ENCODE results near the gene NRXN3.
"Not testable (repeated sequence)": the region's sequence is repeated elsewhere in the genome, so short reads cannot be mapped to it uniquely, and the experiment has no call there.

Gene NRXN3

DNA sequence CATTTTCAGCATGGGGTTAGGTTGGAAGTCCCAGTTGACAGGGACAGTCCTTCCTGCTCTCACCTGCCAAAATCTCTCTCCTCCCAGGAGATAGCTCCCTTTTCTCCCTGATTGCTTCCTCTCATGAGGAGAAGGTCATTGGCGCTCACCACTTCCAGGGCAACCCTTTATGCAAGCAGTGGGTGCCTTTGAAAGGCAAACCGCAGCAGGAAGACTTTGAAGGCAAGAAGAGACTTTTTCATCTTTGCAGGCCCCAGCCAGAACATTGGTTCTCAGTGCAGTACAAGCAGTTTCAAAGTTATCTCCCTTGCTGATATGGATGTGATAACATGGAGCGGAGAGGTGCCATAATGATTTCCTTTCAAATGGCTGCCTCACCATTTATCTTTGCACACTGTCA is 1558.2 kb downstream of the NRXN3 start:
- no peak for DNase-seq

DNA sequence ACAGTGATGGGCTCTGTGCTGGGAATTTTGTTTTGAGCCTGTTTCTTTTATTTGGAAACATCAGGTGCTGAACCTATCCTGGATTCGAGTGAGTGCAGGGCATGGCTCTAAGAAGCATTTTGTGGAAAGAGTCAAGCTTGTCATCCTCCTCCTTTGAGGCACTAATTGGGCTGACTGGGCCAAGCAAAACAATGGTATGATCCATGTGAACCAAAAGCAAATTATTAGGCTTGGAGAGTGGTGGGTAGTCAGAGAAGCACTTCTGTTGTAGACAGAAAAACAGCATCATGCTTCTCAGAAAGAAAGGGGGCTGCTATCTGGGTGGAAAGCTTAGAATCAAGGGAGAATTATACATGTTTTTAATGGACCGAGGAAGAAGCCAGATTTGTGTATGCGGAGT is 1559.6 kb downstream of the NRXN3 start:
- DNase-seq, result no peak

GRCh38 chr14:79730196-79730595 is 1560.0 kb downstream of the NRXN3 start:
- DNase-seq, result no peak

- no peak for DNase-seq
Measured at GRCh38 chr14:79730953-79731352, 1560.8 kb downstream of the NRXN3 start.

GRCh38 chr14:79732911-79733655 is 1562.9 kb downstream of the NRXN3 start:
- no peak for DNase-seq

DNA sequence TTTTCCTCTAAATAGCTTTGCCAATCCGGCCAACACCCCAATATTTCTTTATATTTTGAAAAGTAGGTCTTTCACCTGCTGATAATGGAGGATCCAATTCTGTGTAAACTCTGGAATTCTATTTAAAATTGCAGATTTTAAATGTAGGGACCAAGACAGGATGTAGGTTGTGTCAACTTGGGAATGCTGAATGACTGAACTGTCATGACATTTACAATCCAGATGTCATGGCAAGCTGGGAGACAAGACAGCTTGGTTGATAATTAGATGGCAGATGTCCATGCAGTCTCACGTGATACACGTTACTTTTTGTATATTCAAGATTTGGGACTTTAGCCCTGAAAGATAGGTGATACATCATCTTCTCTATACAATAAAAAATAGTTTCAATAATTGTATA is 1564.0 kb downstream of the NRXN3 start:
- no peak for DNase-seq

GRCh38 chr14:79734656-79735055 is 1564.5 kb downstream of the NRXN3 start:
- DNase-seq, result no peak

GRCh38 chr14:79735121-79735520 is 1564.9 kb downstream of the NRXN3 start:
- DNase-seq, result no peak

DNA sequence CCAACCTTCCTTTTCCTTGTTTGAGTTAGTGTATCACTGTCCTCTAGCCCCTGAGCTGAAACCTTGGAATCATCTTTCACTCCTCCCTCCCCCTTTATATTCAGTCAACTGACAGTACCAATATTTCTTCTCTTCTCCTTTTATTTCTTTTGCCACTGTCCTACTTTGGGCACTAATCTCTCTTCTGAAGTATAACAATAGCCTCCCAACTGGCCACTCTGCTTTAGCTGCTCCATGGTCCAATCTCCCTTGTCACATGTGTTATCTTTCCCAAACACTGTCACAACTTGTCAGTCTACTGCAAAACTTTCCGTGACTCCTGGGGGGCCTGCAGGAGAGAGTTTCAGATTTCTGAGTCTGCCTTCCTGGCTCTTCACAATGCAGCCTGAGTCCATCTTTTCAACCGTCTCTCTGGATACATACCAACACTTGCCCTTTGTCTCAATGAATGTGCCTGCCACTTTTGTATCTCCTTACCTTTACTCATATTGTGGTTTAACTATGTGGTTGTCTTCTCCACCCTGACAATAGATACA is 1570.0 kb downstream of the NRXN3 start:
- DNase-seq, result no peak

DNA sequence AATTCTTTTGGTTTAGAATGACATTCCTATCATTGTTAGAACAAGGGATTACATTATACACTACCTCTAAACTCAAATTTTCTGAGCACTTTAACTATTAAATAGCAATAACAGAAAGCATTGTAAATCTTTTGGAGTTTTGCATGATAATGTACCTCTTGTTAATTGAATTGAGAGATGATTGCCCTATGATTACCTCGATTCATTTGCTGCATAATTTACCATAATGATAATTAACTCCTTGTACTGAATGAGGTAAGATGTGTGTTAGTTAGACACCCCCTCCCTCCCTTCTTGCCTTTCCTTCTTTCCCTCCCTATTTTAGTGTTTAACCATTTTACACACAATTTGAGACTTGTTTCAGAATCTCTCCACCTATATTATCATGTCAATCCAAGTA is 1572.0 kb downstream of the NRXN3 start:
- DNase-seq, result no peak

DNA sequence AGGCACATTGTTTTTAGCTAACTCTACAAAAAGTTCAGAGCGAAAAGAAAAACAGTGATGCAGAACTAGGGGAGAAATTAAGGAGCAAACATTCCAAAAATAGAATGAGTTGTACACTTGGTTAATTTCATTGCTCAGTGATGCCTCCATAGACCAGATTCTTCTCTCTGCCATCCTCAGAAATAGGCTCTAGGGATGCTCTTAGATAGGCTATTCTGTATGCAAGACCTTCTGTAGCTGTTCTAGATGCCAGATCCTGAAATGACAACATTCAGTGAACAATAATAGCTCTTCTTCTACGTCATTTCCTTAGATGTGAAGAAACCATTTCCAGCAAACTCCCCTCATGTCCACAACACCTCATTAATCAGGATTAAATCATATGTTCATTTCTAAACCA is 1574.9 kb downstream of the NRXN3 start:
- DNase-seq, result no peak

DNA sequence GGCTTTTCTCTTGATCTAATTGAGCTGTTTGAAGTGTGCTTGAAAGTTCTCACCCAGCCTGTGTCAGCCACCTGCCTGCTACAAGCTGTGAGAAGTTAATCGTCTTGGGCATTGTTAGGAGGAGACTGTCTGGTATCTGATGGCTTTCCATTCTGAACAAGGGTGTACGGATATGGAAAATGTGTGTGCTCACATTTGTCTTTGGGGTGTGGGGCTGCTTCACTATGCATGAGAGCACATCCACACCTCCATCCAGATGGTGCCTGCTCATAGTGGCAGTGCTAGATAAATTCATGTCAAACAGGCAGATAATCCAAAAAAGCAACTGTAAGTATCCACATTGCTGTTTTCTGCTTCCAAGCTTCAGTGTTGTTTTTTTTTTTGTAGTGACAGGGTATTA is 1578.9 kb downstream of the NRXN3 start:
- no peak for DNase-seq

DNA sequence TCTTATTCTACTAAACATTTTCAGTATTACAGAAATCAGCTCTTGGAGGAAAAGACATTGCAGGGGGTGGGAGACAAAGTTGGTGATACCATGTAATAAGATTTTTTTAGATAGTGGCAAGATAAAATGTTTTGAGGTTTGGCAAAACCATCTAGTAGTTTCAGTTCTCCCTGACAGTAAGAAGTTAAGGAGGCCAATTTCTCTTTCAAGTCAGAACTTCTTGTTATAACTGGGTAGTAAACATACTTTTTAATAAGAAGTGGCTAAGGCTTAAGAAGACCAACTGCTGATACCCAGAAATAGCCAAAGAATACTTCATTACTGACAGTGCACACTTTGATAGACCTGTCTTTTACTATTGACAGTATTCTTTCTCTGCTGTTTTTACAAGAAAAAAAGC is 1588.8 kb downstream of the NRXN3 start:
- DNase-seq, result no peak

DNA sequence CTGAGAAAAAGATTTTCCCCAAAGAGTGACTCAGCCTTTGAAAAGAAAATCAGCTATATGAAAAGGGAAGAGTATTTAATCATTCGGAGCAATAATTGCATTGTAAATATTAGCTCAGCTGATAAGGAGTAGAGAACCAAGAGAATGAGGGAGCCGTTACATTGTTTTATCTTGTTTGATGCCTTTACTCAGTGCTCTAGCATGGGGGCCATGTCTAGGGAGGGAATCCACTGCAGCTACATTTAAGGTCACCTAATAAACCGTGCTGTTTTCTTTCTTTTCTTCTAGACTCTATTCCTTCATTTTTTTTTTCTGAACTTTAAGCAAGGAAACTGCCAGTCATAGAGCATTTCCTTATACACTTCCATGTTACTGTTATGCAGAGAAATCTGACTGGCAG is 1594.2 kb downstream of the NRXN3 start:
- DNase-seq, result no peak

GRCh38 chr14:79766511-79766910 is 1596.3 kb downstream of the NRXN3 start:
- DNase-seq, result no peak

GRCh38 chr14:79767251-79767650 is 1597.1 kb downstream of the NRXN3 start:
- no peak for DNase-seq

GRCh38 chr14:79767721-79768120 is 1597.5 kb downstream of the NRXN3 start:
- not testable (repeated sequence) for DNase-seq

- DNase-seq, result no peak
Measured at GRCh38 chr14:79781882-79782281, 1611.7 kb downstream of the NRXN3 start.

GRCh38 chr14:79783041-79783440 is 1612.9 kb downstream of the NRXN3 start:
- DNase-seq, result no peak

DNA sequence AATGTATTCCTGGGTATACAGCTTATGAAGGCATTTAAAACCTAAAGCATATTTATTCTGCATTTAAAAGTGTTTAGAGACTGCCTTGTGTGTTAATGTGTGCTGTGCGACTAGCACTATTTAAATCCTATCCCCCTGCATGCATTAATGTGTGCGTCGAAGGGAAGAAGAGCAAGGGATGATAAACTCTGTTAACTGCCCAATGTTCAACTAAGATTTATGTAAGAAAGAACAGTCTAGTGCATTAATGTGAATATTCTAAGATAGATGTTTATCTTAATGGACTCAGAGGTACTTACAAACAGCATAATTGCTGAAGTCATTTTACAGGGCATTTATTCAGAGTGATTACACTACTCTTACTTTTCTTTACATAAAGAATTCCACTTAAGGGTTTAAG is 1616.3 kb downstream of the NRXN3 start:
- no peak for DNase-seq

DNA sequence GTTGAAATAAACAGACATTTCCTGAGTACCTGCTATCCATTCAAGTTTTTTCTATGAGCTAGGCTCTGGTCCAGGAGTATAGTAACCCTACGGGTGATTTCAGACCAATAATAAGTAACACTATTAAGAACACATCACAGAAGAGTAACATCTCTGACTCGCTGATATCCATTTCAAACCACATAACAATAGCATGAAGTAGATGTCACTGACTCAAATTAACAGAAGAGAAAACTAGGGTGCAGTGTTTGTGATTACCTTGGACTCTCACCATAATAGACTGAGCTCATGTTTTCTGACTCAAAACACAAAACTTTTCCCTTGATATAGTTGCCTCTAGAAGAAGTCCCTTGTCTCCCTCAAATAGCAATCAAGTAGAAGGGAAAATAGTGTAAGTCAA is 1618.2 kb downstream of the NRXN3 start:
- DNase-seq, result no peak

DNA sequence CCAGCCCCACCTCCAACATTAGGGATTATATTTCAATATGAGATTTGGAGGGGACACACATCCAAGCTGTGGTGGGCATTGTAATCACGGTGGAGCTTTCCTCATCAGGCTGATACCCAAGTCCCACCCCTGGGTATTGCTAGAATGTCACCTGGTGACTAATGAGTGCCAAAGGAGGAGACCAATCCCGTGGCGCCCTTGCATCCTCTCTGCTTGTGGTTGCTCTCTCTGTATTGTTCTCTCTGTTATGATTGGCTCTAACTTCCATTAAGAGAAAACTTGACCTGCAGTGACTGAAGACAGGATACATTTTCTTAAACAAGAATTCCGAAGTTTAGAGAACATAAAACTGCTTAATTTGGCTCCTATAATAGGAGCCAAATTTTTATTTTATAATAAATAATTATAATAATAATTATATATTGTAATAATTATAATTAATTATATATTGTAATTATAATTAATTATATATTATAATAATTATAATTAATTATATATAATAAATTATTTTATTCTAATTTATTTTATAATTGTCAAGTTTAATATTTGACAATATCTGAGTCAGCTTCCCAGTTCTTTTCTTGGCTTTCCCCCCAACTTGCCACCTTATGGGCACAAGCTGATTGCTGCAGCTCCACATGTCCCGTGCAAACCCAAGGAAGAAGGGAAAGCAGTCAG is 1621.0 kb downstream of the NRXN3 start:
- DNase-seq, result no peak

DNA sequence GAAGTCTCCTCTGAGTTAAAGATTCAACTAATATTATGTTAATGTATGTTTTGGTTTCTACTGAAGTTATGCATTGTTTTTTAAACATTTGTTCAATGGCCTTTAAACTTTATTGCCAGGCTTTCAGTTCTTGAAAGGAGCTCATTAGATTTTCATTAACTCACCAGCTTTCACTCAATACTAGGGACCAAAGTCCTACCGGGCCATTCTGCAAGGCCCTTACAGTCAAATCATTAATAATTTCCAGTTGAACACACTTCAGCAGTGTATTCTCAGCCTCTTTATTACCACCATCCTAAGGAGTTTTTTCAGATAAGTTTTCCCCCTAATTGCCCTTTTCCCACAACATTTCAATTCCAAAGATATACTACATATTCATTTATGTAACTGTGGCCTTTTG is 1631.9 kb downstream of the NRXN3 start:
- DNase-seq, result no peak

- DNase-seq, result no peak
Measured at GRCh38 chr14:79805636-79806035, 1635.5 kb downstream of the NRXN3 start.
